Measurements from ENCODE around the gene ENGASE. TPM values are rescaled to one million over a fixed set of nuclear protein-coding genes. Genes with fewer than 3 reads are reported as not detected.

Gene ENGASE
- total RNA-seq, 1 experiment from 2014 or later = 34.5 TPM

- Mint-ChIP-seq H3K27me3 (ENCODE audit: insufficient read depth, unreplicated experiment) (no peaks in the 10 kb centered on the region), H3K4me3 (ENCODE audit: unreplicated experiment) (peak overlapping the region; percentile 66), H3K4me1 (ENCODE audit: insufficient read depth, unreplicated experiment) (peaks cover 51% of the 10 kb centered on the region), H3K36me3 (ENCODE audit: insufficient read depth, unreplicated experiment) (peaks cover 12% of the 10 kb centered on the region), H3K27ac (ENCODE audit: low read depth, unreplicated experiment) (peak overlapping the region; percentile 95), H3K9me3 (ENCODE audit: unreplicated experiment) (no peaks in the 10 kb centered on the region)
- TSS peak; percentile 72 for BruUV-seq (replicated peaks)
- peak; percentile 32 for DNase-seq (ENCODE audit: unreplicated experiment)
- no peak for TF ChIP-seq CTCF (IDR thresholded peaks at IDR 0.05; ENCODE audit: unreplicated experiment)
- POLR2A ChIA-PET = interaction anchor here (0.6 to 3.8 kb wide), 7 partner anchors 10 to 882 kb away, joined by 4 to 41 read pairs (median 6); partner anchors contain the start of genes CANT1 and ENGASE
- intact Hi-C loops (cut with micrococcal nuclease) = no loop called here
- CTCF ChIA-PET = interaction anchor here (0.5 to 2.9 kb wide), 8 partner anchors 9 to 1174 kb away, joined by 3 to 12 read pairs (median 3); no protein-coding TSS in a partner anchor
Observed at GRCh38 chr17:79027274-79027924, 47.2 kb upstream of the ENGASE start.

GRCh38 chr17:79027925-79028491 is 46.6 kb upstream of the ENGASE start:
- Mint-ChIP-seq H3K4me3 (ENCODE audit: unreplicated experiment) (peak overlapping the region; percentile 38), H3K27ac (ENCODE audit: low read depth, unreplicated experiment) (peak overlapping the region; percentile 95)
- POLR2A ChIA-PET = interaction anchor here (0.6 to 3.8 kb wide), 4 partner anchors 9 to 881 kb away, joined by 3 to 41 read pairs (median 4); no protein-coding TSS in a partner anchor

GRCh38 chr17:79028496-79029326 is 45.9 kb upstream of the ENGASE start:
- H3K4me3 Mint-ChIP-seq (ENCODE audit: unreplicated experiment) = no peak overlapping the region
- CTCF ChIA-PET = interaction anchor here (0.9 to 2.9 kb wide), 7 partner anchors 8 to 372 kb away, joined by 3 to 12 read pairs (median 4); no protein-coding TSS in a partner anchor
- H3K4me1 Mint-ChIP-seq (ENCODE audit: insufficient read depth, unreplicated experiment) = peaks cover 56% of the 10 kb centered on the region
- TF ChIP-seq CTCF (IDR thresholded peaks at IDR 0.05; ENCODE audit: unreplicated experiment) = no peak
- peak overlapping the region; percentile 95 for H3K27ac Mint-ChIP-seq (ENCODE audit: low read depth, unreplicated experiment)
- BruUV-seq (replicated peaks) = no TSS peak
- H3K36me3 Mint-ChIP-seq (ENCODE audit: insufficient read depth, unreplicated experiment) = peaks cover 12% of the 10 kb centered on the region
- intact Hi-C loops (cut with micrococcal nuclease) = loop anchor here (1.0 kb wide), 1 partner anchor 10 kb away; no protein-coding TSS in a partner anchor
- POLR2A ChIA-PET = interaction anchor here (0.6 to 3.8 kb wide), 4 partner anchors 8 to 881 kb away, joined by 3 to 41 read pairs (median 4); partner anchors contain the start of gene CANT1
- no peaks in the 10 kb centered on the region for H3K27me3 Mint-ChIP-seq (ENCODE audit: insufficient read depth, unreplicated experiment)
- DNase-seq (ENCODE audit: unreplicated experiment) = peak; percentile 57
- no peaks in the 10 kb centered on the region for H3K9me3 Mint-ChIP-seq (ENCODE audit: unreplicated experiment)

More at GRCh38 chr17:79027925-79028491, 46.6 kb upstream of the ENGASE start:
- intact Hi-C loops (cut with micrococcal nuclease) = loop anchor here (1.0 kb wide), 1 partner anchor 10 kb away; no protein-coding TSS in a partner anchor
- Mint-ChIP-seq H3K36me3 (ENCODE audit: insufficient read depth, unreplicated experiment) (peaks cover 12% of the 10 kb centered on the region), H3K4me1 (ENCODE audit: insufficient read depth, unreplicated experiment) (peaks cover 53% of the 10 kb centered on the region), H3K9me3 (ENCODE audit: unreplicated experiment) (no peaks in the 10 kb centered on the region), H3K27me3 (ENCODE audit: insufficient read depth, unreplicated experiment) (no peaks in the 10 kb centered on the region)
- CTCF ChIA-PET = interaction anchor here (0.5 to 2.9 kb wide), 11 partner anchors 8 to 1175 kb away, joined by 3 to 12 read pairs (median 3); no protein-coding TSS in a partner anchor
- TF ChIP-seq CTCF (IDR thresholded peaks at IDR 0.05; ENCODE audit: unreplicated experiment) = no peak
- no TSS peak for BruUV-seq (replicated peaks)
- DNase-seq (ENCODE audit: unreplicated experiment) = peak; percentile 94

All from MCF 10A (cell line).